Activated T-cell treated with anti-CD3 and anti-CD28 coated beads, Interleukin-2, amount 50 U/mL, for 24 hours (primary cell): ENCODE measurements around the gene VPS29.
"Not testable (repeated sequence)": the region's sequence is repeated elsewhere in the genome, so short reads cannot be mapped to it uniquely, and the experiment has no call there.

Experiments
- DNase-seq: peaks from one replicate; pipeline ENCODE4 v3.0.0-alpha.2; 2020
- H3K27ac Mint-ChIP-seq: 2 replicates; pipeline ENCODE4 v1.8.0; 2020; ENCODE audit warnings: mild to moderate bottlenecking, mixed read lengths
- H3K27me3 Mint-ChIP-seq: 2 replicates; pipeline ENCODE4 v1.8.0; 2020; ENCODE audit warnings: mixed read lengths
- H3K36me3 Mint-ChIP-seq: 2 replicates; pipeline ENCODE4 v1.8.0; 2020; ENCODE audit warnings: low read depth, mixed read lengths
- H3K4me1 Mint-ChIP-seq: 2 replicates; pipeline ENCODE4 v1.8.0; 2020; ENCODE audit warnings: low read depth, mixed read lengths
- H3K4me3 Mint-ChIP-seq: 2 replicates; pipeline ENCODE4 v1.8.0; 2020; ENCODE audit warnings: mild to moderate bottlenecking, moderate library complexity, mixed read lengths
- H3K9me3 Mint-ChIP-seq: 2 replicates; pipeline ENCODE4 v1.8.0; 2020; ENCODE audit warnings: mixed read lengths

Gene VPS29

GRCh38 chr12:110503432-110503831, 1.5 kb upstream of the VPS29 start:
- peaks cover 8% of the 10 kb centered on the region for H3K9me3 Mint-ChIP-seq
- H3K27me3 Mint-ChIP-seq = no peaks in the 10 kb centered on the region
- H3K4me3 Mint-ChIP-seq = no peak overlapping the region
- DNase-seq = no peak
- H3K4me1 Mint-ChIP-seq = peaks cover 37% of the 10 kb centered on the region
- peaks cover 42% of the 10 kb centered on the region for H3K36me3 Mint-ChIP-seq
- no peak overlapping the region for H3K27ac Mint-ChIP-seq

GRCh38 chr12:110501399-110501751, 536 bp downstream of the VPS29 start:
- no peak for DNase-seq
- H3K27me3 Mint-ChIP-seq = no peaks in the 10 kb centered on the region
- H3K9me3 Mint-ChIP-seq = peaks cover 8% of the 10 kb centered on the region
- peaks cover 55% of the 10 kb centered on the region for H3K36me3 Mint-ChIP-seq
- peak overlapping the region; percentile 96 for H3K4me3 Mint-ChIP-seq
- peaks cover 41% of the 10 kb centered on the region for H3K4me1 Mint-ChIP-seq
- peak overlapping the region; percentile 98 for H3K27ac Mint-ChIP-seq

- Mint-ChIP-seq H3K9me3 (peaks cover 8% of the 10 kb centered on the region), H3K27ac (peak overlapping the region; percentile 70), H3K27me3 (no peaks in the 10 kb centered on the region), H3K4me1 (peaks cover 41% of the 10 kb centered on the region), H3K4me3 (peak overlapping the region; percentile 41), H3K36me3 (peaks cover 75% of the 10 kb centered on the region)
- no peak for DNase-seq
Observed at GRCh38 chr12:110498984-110499706, 2.8 kb downstream of the VPS29 start.

- Mint-ChIP-seq H3K27me3 (no peaks in the 10 kb centered on the region), H3K9me3 (no peaks in the 10 kb centered on the region), H3K4me1 (peaks cover 12% of the 10 kb centered on the region), H3K4me3 (no peak overlapping the region), H3K27ac (no peak overlapping the region), H3K36me3 (peaks cover 66% of the 10 kb centered on the region)
- DNase-seq = no peak
Observed at GRCh38 chr12:110475426-110475825, 26.5 kb downstream of the VPS29 start.

- Mint-ChIP-seq H3K27me3 (no peaks in the 10 kb centered on the region), H3K4me3 (peak within 1 kb of the TSS; percentile 94), H3K27ac (peak within 1 kb of the TSS; percentile 96), H3K4me1 (peaks cover 46% of the 10 kb centered on the region), H3K9me3 (no peaks in the 10 kb centered on the region), H3K36me3 (peaks cover 66% of the 10 kb centered on the region)
- peak; percentile 95 for DNase-seq
Observed at GRCh38 chr12:110468214-110469048, 33.5 kb downstream of the VPS29 start, which contains the start of the genes FAM216A and GPN3. TSS of gene FAM216A (plus strand) at chr12:110468845. CDS start at chr12:110468876, 31 bp downstream. TSS of gene GPN3 (minus strand) at chr12:110468257. CDS start at chr12:110468203, 54 bp downstream.

- no peaks in the 10 kb centered on the region for H3K27me3 Mint-ChIP-seq
- no peak for DNase-seq
- peak overlapping the region; percentile 96 for H3K27ac Mint-ChIP-seq
- H3K9me3 Mint-ChIP-seq = no peaks in the 10 kb centered on the region
- H3K4me3 Mint-ChIP-seq = peak overlapping the region; percentile 94
- H3K4me1 Mint-ChIP-seq = peaks cover 46% of the 10 kb centered on the region
- H3K36me3 Mint-ChIP-seq = peaks cover 67% of the 10 kb centered on the region
Observed at GRCh38 chr12:110467847-110468213, 34.1 kb downstream of the VPS29 start.

- Mint-ChIP-seq H3K4me1 (peaks cover 50% of the 10 kb centered on the region), H3K4me3 (peak overlapping the region; percentile 94), H3K27me3 (no peaks in the 10 kb centered on the region), H3K9me3 (no peaks in the 10 kb centered on the region), H3K36me3 (peaks cover 70% of the 10 kb centered on the region), H3K27ac (peak overlapping the region; percentile 71)
- no peak for DNase-seq
Observed at GRCh38 chr12:110466791-110467190, 35.1 kb downstream of the VPS29 start.

- H3K27me3 Mint-ChIP-seq, H3K4me3 Mint-ChIP-seq, H3K27ac Mint-ChIP-seq, H3K9me3 Mint-ChIP-seq, DNase-seq: not testable (repeated sequence)
- H3K36me3 Mint-ChIP-seq = peaks cover 72% of the 10 kb centered on the region
- H3K4me1 Mint-ChIP-seq = peaks cover 45% of the 10 kb centered on the region
Observed at GRCh38 chr12:110465765-110466164, 36.1 kb downstream of the VPS29 start.

GRCh38 chr12:110465024-110465423, 36.9 kb downstream of the VPS29 start:
- Mint-ChIP-seq H3K4me1 (peaks cover 37% of the 10 kb centered on the region), H3K9me3 (no peaks in the 10 kb centered on the region), H3K27me3 (no peaks in the 10 kb centered on the region), H3K4me3 (no peak overlapping the region), H3K36me3 (peaks cover 72% of the 10 kb centered on the region), H3K27ac (no peak overlapping the region)
- no peak for DNase-seq

GRCh38 chr12:110461189-110461588, 40.7 kb downstream of the VPS29 start:
- not testable (repeated sequence) for DNase-seq, H3K9me3 Mint-ChIP-seq, H3K27me3 Mint-ChIP-seq, H3K27ac Mint-ChIP-seq, H3K4me3 Mint-ChIP-seq
- Mint-ChIP-seq H3K36me3 (peaks cover 84% of the 10 kb centered on the region), H3K4me1 (peaks cover 15% of the 10 kb centered on the region)

- Mint-ChIP-seq H3K27me3 (no peaks in the 10 kb centered on the region), H3K4me3 (no peak overlapping the region), H3K9me3 (no peaks in the 10 kb centered on the region), H3K4me1 (peaks cover 4% of the 10 kb centered on the region), H3K36me3 (peaks cover 80% of the 10 kb centered on the region), H3K27ac (no peak overlapping the region)
- DNase-seq = no peak
Observed at GRCh38 chr12:110458756-110459155, 43.2 kb downstream of the VPS29 start.

- DNase-seq = no peak
- no peaks in the 10 kb centered on the region for H3K9me3 Mint-ChIP-seq
- H3K27ac Mint-ChIP-seq = no peak overlapping the region
- H3K4me1 Mint-ChIP-seq = peaks cover 15% of the 10 kb centered on the region
- no peak overlapping the region for H3K4me3 Mint-ChIP-seq
- H3K36me3 Mint-ChIP-seq = peaks cover 80% of the 10 kb centered on the region
- no peaks in the 10 kb centered on the region for H3K27me3 Mint-ChIP-seq
Observed at GRCh38 chr12:110453569-110454296, 48.2 kb downstream of the VPS29 start.

GRCh38 chr12:110451263-110451662, 50.6 kb downstream of the VPS29 start:
- H3K9me3 Mint-ChIP-seq = no peaks in the 10 kb centered on the region
- no peaks in the 10 kb centered on the region for H3K27me3 Mint-ChIP-seq
- H3K4me1 Mint-ChIP-seq = peaks cover 34% of the 10 kb centered on the region
- H3K36me3 Mint-ChIP-seq = peaks cover 84% of the 10 kb centered on the region
- no peak for DNase-seq
- H3K4me3 Mint-ChIP-seq = peak overlapping the region; percentile 21
- peak overlapping the region; percentile 100 for H3K27ac Mint-ChIP-seq

GRCh38 chr12:110449799-110450497, 52.0 kb downstream of the VPS29 start, which contains the start of gene ARPC3:
TSS of gene ARPC3 (minus strand) at chr12:110450337. CDS start at chr12:110450260, 77 bp downstream.
- Mint-ChIP-seq H3K4me3 (peak within 1 kb of the TSS; percentile 100), H3K36me3 (peaks cover 82% of the 10 kb centered on the region), H3K4me1 (peaks cover 39% of the 10 kb centered on the region), H3K27ac (peak within 1 kb of the TSS; percentile 100), H3K27me3 (no peaks in the 10 kb centered on the region), H3K9me3 (no peaks in the 10 kb centered on the region)
- peak; percentile 95 for DNase-seq
